Heart left ventricle (tissue), 16 donors: ENCODE data around the gene NKIRAS2. TPM values are rescaled to one million over a fixed set of nuclear protein-coding genes. Genes with fewer than 3 reads are reported as not detected.
A peak's percentile ranks its signal among the peaks of the same experiment; 100 is the strongest.
"Not testable (repeated sequence)": the region's sequence is repeated elsewhere in the genome, so short reads cannot be mapped to it uniquely, and the experiment has no call there.

ENCODE experiments used
- ATAC-seq, 4 donors: fragments of 200-7000 bp; cut with Tn5 transposase; one replicate each; pipeline ENCODE4 v1.9.1; 2020 to 2022; ENCODE audit warnings: moderate library complexity in 4 of 4, mild to moderate bottlenecking in 3 of 4, moderate number of reproducible peaks in 1 of 4
- DNase-seq, 5 donors: peaks; one replicate each; pipeline ENCODE4 v3.0.0-alpha.2; 2020
- H3K27ac ChIP-seq, 12 donors: fragments of 200-600 bp; sonication (generic) in 4 of 12; one replicate each; pipeline versions ENCODE4 v1.5.0 to v1.8.0; 2016 to 2022; ENCODE audit warnings: mild to moderate bottlenecking in 2 of 12
- H3K27me3 ChIP-seq, 9 donors: fragments of 200-600 bp; sonication (generic) in 2 of 9; one replicate each; pipeline versions ENCODE4 v1.5.1 to v1.8.0; 2016 to 2022; ENCODE audit warnings: mild to moderate bottlenecking in 3 of 9
- H3K36me3 ChIP-seq, 9 donors: fragments of 200-600 bp; sonication (generic) in 2 of 9; one replicate each; pipeline versions ENCODE4 v1.5.0 to v1.8.0; 2018 to 2022; ENCODE audit warnings: mild to moderate bottlenecking in 2 of 9
- H3K4me1 ChIP-seq, 12 donors: fragments of 200-600 bp; sonication (generic) in 4 of 12; one replicate each; pipeline versions ENCODE4 v1.5.0 to v1.8.0; 2016 to 2022; ENCODE audit warnings: mild to moderate bottlenecking in 3 of 12
- H3K4me3 ChIP-seq, 12 donors: fragments of 200-600 bp; sonication (generic) in 4 of 12; one replicate each; pipeline versions ENCODE4 v1.5.0 to v1.8.0; 2017 to 2022; ENCODE audit warnings: mild to moderate bottlenecking in 9 of 12, moderate library complexity in 4 of 12
- H3K9me3 ChIP-seq, 12 donors: fragments of 200-600 bp; sonication (generic) in 4 of 12; one replicate each; pipeline versions ENCODE4 v1.5.0 to v1.8.0; 2016 to 2022; ENCODE audit warnings: mild to moderate bottlenecking in 1 of 12
- CTCF ChIP-seq, 12 donors: fragments of 200-600 bp; sonication (generic) in 4 of 12; IDR thresholded peaks; one replicate each; pipeline versions ENCODE4 v1.5.0 to v1.8.0; 2018 to 2022; ENCODE audit warnings: antibody characterized with exemption in 12 of 12, mild to moderate bottlenecking in 5 of 12
- POLR2A ChIP-seq, 2 donors: fragments of 450-650 bp; IDR thresholded peaks; one replicate each; pipeline ENCODE4 v1.6.1; 2017; ENCODE audit warnings: antibody characterized with exemption in 2 of 2, mild to moderate bottlenecking in 2 of 2, moderate library complexity in 2 of 2
- WGBS, 4 donors: extraction: QIAGEN DNeasy Blood & Tissue Kit in 2 of 4; methylation state at CpG; one replicate each; pipeline versions ENCODE4 v1.1.5 to v1.1.7; 2013 to 2018; 5-methylcytosine and 5-hydroxymethylcytosine counted together
- intact Hi-C, 10 donors: fragments of 100-400 bp; cut with DNase I; formaldehyde crosslinking; loops; one replicate each; pipeline versions ENCODE4 v1.11.1 to v1.14.2; 2022
- polyA plus RNA-seq, 2 donors: library from polyadenylated mRNA; stranded (reverse); fragments of 200-250 nt; gene quantifications; one replicate each; pipeline ENCODE4 v1.2.3, GENCODE V29; 2013
- total RNA-seq, 9 donors: library from RNA; depleted of rRNA in 2 of 9; stranded (reverse); fragments of >200 nt in 2 of 9; fragmentation: NEBNext Ultra II Directional in 3 of 9; extraction: Animal tissue kit (Norgen Biotek cat#: 25700) in 3 of 9; gene quantifications; one replicate each; pipeline versions ENCODE4 v1.1.0 to v1.2.4, GENCODE V29; 2016 to 2023
- donor health status: ischemic (EF 13 %, LVEDD 7.1; RV severe dilation, severe dysfunction).
- donor health status: healthy with polysubstance abuse.
- donor health status: DM: no; HTN: yes; CAD: no.
- donor health status: DM: no; HTN: no; CAD: no.
- donor health status: ischemic (EF 25% LVEDD 6.9; RV normal size, moderate dysfunction).
- donor health status: ischemic (EF 25% LVEDD 5.7; RV mildly dilated, moderate dysfunction).
- donor health status: healthy.
- donor health status: DM: yes; HTN: yes; CAD: no.
- donor health status: ischemic (EF 35%, LVEDD 5.7; RV mildly dilated, moderate dysfunction).
- donor health status: nonischemic (EF 11% LVEDD 7.7; RV severe dilation, severe dysfunction).
- donor health status: DM: yes; HTN: yes; CAD: no.
- donor health status: PGD.
- donor health status: ischemic (EF 29% LVEDD 5.4; RV normal size, mild dysfunction).
- donor health status: nonischemic (EF 23%, LVEDD 6.1; RV moderate dilation, normal function).

Gene NKIRAS2
- total and polyA plus RNA-seq, 11 donors = 50.6 to 78.9 (median 55.9) TPM

DNA sequence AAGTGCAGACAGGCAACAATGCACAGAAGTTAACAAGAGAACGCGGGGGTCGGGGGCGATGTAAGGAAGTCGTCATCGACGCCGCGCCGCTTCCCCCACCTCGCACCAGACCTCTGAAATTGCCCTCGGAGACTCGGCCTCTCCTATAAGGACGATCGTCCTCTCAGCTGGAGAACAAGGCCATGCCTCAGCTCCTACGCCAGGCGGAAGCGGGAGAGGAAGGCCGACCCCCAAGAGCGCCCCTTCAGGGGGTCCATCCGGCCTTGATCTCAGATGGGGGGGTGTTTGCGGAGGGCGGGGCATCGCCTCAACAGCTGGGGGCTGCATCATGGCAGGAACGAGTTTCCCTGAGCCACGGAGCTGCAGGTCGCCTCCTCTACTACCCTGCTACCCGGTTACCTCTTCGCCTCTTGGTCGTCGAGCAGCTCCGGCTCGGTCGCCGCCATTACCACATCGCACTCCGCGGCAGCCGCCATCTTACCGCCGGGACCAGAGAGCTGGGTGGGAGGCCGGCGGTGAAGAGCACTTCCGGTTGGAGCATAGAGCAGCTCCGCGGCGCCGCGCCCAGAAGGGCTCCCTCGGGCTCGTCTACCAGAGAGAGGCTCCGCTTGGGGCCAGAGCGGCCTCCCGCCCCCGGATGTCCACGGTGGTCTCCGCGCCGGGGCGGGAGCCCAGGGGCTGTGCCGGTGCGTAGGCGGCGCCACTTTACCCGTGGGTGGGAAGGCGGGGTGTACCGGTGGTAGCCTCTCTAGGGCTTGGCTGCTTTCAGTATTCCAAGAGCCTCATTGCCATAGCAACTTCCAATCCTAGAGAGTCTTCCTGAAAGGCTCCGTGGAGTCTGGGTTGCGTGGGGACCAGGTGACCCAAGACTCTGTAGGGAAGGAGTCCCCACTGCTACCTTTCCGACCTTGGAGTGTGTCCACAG, 2.7 kb upstream of the NKIRAS2 start, which contains the start of gene DNAJC7:
Gene DNAJC7 (minus strand): TSS at position 499 of the 925 bp plus-strand sequence. CDS start 23 bp downstream, at position 476.
- TF ChIP-seq CTCF (IDR thresholded peaks at IDR 0.05) = peak in 2 of 12 donors; percentile 15 to 19
- peak in 1 of 2 donors; percentile 55 for TF ChIP-seq POLR2A (IDR thresholded peaks at IDR 0.05)
- Histone ChIP-seq H3K27me3 (no peaks in the 10 kb centered on the region), H3K4me3 (peak within 1 kb of the TSS; percentile 64 to 99 (median 88)), H3K9me3 (no peaks in the 10 kb centered on the region), H3K36me3 (peaks cover 0 to 17% (median 7%) of the 10 kb centered on the region in 9 donors), H3K4me1 (peaks cover 6 to 75% (median 57%) of the 10 kb centered on the region in 12 donors), H3K27ac (peak within 1 kb of the TSS; percentile 74 to 97 (median 94))
- intact Hi-C loops = loop anchor here in 7 of 10 donors (2.0 to 5.0 kb wide), 2 partner anchors 50 kb away; partner anchors contain the start of gene CNP (in 7 of the 7)
- ATAC-seq (peak; percentile 95 to 97 (median 96)), DNase-seq (peak; percentile 92 to 96 (median 96))
- 0 to 1% (median 1%) methylated on average over 28 to 70 of the region's 70 CpGs for WGBS, 4 donors

- H3K27me3 ChIP-seq = no peaks in the 10 kb centered on the region
- intact Hi-C loops = loop anchor here in 7 of 10 donors (2.0 to 5.0 kb wide), 2 partner anchors 51 kb away; partner anchors contain the start of gene CNP (in 7 of the 7)
- DNase-seq = no peak
- H3K36me3 ChIP-seq = peaks cover 0 to 23% (median 14%) of the 10 kb centered on the region in 9 donors
- WGBS, 4 donors = 3 to 9% (median 6%) methylated on average over 11 of the region's 11 CpGs
- ATAC-seq = no peak
- peak overlapping the region; percentile 64 to 99 (median 88) for H3K4me3 ChIP-seq
- TF ChIP-seq CTCF (IDR thresholded peaks at IDR 0.05) (no peak), POLR2A (IDR thresholded peaks at IDR 0.05) (no peak)
- peak overlapping the region; percentile 74 to 97 (median 94) for H3K27ac ChIP-seq
- H3K4me1 ChIP-seq = peaks cover 6 to 71% (median 54%) of the 10 kb centered on the region in 12 donors
- no peaks in the 10 kb centered on the region for H3K9me3 ChIP-seq
Measured at GRCh38 chr17:42017866-42018200, 2.1 kb upstream of the NKIRAS2 start.

- Histone ChIP-seq H3K4me3 (peak overlapping the region in 10 of 12 donors; percentile 75 to 99 (median 88)), H3K36me3 (peaks cover 0 to 28% (median 19%) of the 10 kb centered on the region in 9 donors), H3K4me1 (peaks cover 6 to 71% (median 50%) of the 10 kb centered on the region in 12 donors), H3K27ac (peak overlapping the region in 10 of 12 donors; percentile 88 to 97 (median 96)), H3K9me3 (no peaks in the 10 kb centered on the region), H3K27me3 (no peaks in the 10 kb centered on the region)
- TF ChIP-seq POLR2A (IDR thresholded peaks at IDR 0.05) = no peak
- no peak for TF ChIP-seq CTCF (IDR thresholded peaks at IDR 0.05)
- no peak for DNase-seq
- ATAC-seq = no peak
- intact Hi-C loops = loop anchor here in 6 of 10 donors (5.0 kb wide), 1 partner anchor 51 kb away; the partner anchor contains the start of gene CNP (in 6 of the 6)
- 31 to 45% (median 35%) methylated on average over 3 of the region's 3 CpGs for WGBS, 4 donors
Measured at GRCh38 chr17:42018339-42018738, 1.6 kb upstream of the NKIRAS2 start.

DNA sequence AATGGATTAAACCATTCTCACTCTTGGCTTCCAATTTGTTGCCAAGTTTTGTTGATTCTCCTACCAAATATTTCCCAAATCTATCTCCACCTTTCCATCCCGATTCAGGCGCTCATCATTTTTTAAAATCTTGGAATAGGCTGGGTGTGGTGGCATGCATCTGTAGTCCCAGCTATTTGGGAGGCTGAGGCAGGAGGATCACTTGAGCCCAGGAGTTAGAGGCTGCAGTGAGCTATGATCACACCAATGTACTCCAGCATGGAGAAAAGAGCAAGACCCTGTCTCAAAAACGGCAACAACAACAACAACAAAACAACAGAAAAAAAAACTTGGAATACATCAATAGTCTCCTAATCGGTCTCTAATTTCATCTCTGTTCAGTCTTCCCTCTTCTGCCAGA, 902 bp upstream of the NKIRAS2 start:
- WGBS, 4 donors = 92 to 94% (median 93%) methylated on average over 4 of the region's 4 CpGs
- H3K4me3 ChIP-seq = no peak overlapping the region
- TF ChIP-seq CTCF (IDR thresholded peaks at IDR 0.05) (no peak), POLR2A (IDR thresholded peaks at IDR 0.05) (no peak)
- H3K36me3 ChIP-seq = peaks cover 0 to 35% (median 25%) of the 10 kb centered on the region in 9 donors
- no peaks in the 10 kb centered on the region for H3K27me3 ChIP-seq
- H3K9me3 ChIP-seq = no peaks in the 10 kb centered on the region
- ATAC-seq (no peak), DNase-seq (no peak)
- H3K4me1 ChIP-seq = peaks cover 6 to 71% (median 44%) of the 10 kb centered on the region in 12 donors
- intact Hi-C loops = loop anchor here in 6 of 10 donors (5.0 kb wide), 1 partner anchor 52 kb away; the partner anchor contains the start of gene CNP (in 6 of the 6)
- no peak overlapping the region for H3K27ac ChIP-seq

- not testable (repeated sequence) for ATAC-seq, DNase-seq, H3K9me3 ChIP-seq, H3K27me3 ChIP-seq
- Histone ChIP-seq H3K4me3 (peak overlapping the region in 11 of 12 donors; percentile 51 to 98 (median 82)), H3K27ac (peak overlapping the region in 5 of 12 donors; percentile 85 to 91 (median 90)), H3K36me3 (peaks cover 0 to 32% (median 30%) of the 10 kb centered on the region in 9 donors), H3K4me1 (peaks cover 5 to 70% (median 41%) of the 10 kb centered on the region in 12 donors)
- 75 to 79% (median 78%) methylated on average over 8 of the region's 8 CpGs for WGBS, 4 donors
- intact Hi-C loops = loop anchor here in 3 of 10 donors (2.0 to 10.0 kb wide), 3 partner anchors 56 to 511 kb away; no protein-coding TSS in a partner anchor
Measured at GRCh38 chr17:42020845-42021244, 955 bp downstream of the NKIRAS2 start.
